T-helper 1 cell treated with Interleukin-12 subunit alpha and Interleukin-12 subunit beta and Interleukin-4 antibody, amounts not matched to agents 30 μg/mL and 1 μg/mL, for 36 hours (primary cell): ENCODE results near the gene RS1.

Source experiments
- H3K27ac Mint-ChIP-seq: one replicate; pipeline ENCODE4 v1.8.0; 2021; ENCODE audit warnings: mild to moderate bottlenecking, mixed read lengths
- H3K27me3 Mint-ChIP-seq: one replicate; pipeline ENCODE4 v1.8.0; 2021; ENCODE audit warnings: low read depth, mixed read lengths
- H3K36me3 Mint-ChIP-seq: one replicate; pipeline ENCODE4 v1.8.0; 2021; ENCODE audit warnings: low read depth, mixed read lengths
- H3K4me1 Mint-ChIP-seq: one replicate; pipeline ENCODE4 v1.8.0; 2021; ENCODE audit warnings: low read depth, mixed read lengths
- H3K4me3 Mint-ChIP-seq: one replicate; pipeline ENCODE4 v1.8.0; 2021; ENCODE audit warnings: mild to moderate bottlenecking, moderate library complexity, mixed read lengths
- H3K9me3 Mint-ChIP-seq: one replicate; pipeline ENCODE4 v1.8.0; 2021; ENCODE audit warnings: mixed read lengths

The RS1 gene

DNA sequence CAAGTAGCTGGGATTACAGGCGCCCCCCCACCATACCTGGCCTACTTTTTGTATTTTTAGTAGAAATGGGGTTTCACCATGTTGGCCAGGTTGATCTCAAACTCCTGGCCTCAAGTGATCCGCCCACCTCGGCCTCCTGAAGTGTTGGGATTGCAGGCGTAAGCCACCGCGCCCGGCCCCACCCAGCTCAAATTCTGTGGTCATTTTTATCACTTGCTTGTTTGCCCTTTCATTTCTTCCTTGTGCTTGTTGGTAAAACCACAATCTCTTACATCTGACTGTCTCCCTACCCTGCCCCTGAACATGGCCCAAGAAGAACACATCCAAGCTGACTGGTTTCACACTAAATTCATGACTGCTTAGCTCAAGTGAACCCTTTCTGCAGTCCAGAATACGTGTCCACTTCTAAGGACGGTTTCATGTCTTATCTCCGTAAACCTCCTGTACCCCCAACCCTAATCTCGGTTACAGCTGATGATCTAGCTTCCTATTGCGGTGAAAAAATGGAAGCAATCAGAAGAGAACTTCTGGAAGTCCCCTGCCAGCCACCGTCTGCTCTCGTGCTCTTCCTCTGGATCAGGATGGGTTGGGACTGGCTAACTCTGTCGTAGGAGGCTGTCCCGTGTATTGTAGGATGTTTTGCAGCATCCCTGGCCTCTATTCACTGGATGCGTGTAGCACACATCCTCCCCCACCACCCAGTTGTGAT, 5.4 kb upstream of the RS1 start:
- H3K4me3 Mint-ChIP-seq = no peak overlapping the region

GRCh38 chrX:18676470-18676869, 4.6 kb upstream of the RS1 start:
- Mint-ChIP-seq H3K9me3 (no peaks in the 10 kb centered on the region), H3K27ac (no peak overlapping the region)

More for the DNA sequence above, 5.4 kb upstream of the RS1 start:
- Mint-ChIP-seq H3K4me1 (peaks cover 2% of the 10 kb centered on the region), H3K36me3 (no peaks in the 10 kb centered on the region), H3K27ac (no peak overlapping the region), H3K27me3 (no peaks in the 10 kb centered on the region), H3K9me3 (no peaks in the 10 kb centered on the region)

DNA sequence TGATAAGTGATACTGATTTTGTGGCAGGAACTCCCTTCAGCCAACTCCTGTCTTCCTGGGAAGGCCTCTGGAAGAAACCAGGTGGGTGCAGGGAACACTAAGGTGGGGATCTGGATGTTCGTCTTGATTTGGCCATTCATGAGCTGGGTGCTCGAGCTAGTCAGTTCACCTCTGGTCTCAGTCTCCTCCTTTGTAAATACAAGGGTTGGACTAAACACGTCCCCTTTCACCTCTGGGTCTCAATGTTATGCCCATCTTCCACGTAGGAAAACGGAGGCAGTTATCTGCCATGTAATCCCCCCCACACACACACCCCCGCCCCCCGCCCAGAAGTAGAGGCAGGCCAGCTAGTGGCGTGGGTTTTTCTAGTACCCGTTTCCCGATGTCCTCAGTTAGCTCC, 4.1 kb upstream of the RS1 start:
- Mint-ChIP-seq H3K36me3 (no peaks in the 10 kb centered on the region), H3K27ac (peak overlapping the region; percentile 20), H3K9me3 (no peaks in the 10 kb centered on the region), H3K4me3 (peak overlapping the region; percentile 28), H3K4me1 (peaks cover 2% of the 10 kb centered on the region), H3K27me3 (no peaks in the 10 kb centered on the region)

More at GRCh38 chrX:18676470-18676869, 4.6 kb upstream of the RS1 start:
- Mint-ChIP-seq H3K4me3 (no peak overlapping the region), H3K36me3 (no peaks in the 10 kb centered on the region), H3K4me1 (peaks cover 2% of the 10 kb centered on the region), H3K27me3 (no peaks in the 10 kb centered on the region)

- Mint-ChIP-seq H3K27me3 (no peaks in the 10 kb centered on the region), H3K27ac (peak overlapping the region; percentile 76), H3K4me1 (peaks cover 2% of the 10 kb centered on the region), H3K4me3 (peak overlapping the region; percentile 69), H3K9me3 (no peaks in the 10 kb centered on the region), H3K36me3 (no peaks in the 10 kb centered on the region)
These were observed 3.2 kb upstream of the RS1 start for GRCh38 chrX:18674788-18675735.

DNA sequence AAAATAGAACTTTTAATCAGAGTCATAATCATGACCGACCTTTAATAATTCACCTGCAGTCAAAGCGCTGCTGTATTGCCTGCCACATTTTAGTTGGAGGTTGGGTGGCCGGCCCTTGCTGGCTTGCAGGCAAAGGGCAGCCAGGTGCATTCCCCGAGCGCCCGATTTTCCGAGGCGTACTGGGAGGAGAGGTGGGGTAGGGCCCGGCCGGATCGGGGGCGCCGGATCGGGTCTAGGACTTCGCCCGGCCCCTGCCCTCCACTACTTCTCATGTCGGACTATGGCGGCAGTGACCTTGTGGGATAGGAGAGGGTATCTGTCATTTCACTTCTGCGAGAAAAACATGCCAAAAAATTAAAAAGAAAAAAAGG, 2.5 kb upstream of the RS1 start:
- Mint-ChIP-seq H3K4me3 (peak overlapping the region; percentile 69), H3K36me3 (no peaks in the 10 kb centered on the region), H3K27ac (peak overlapping the region; percentile 76), H3K4me1 (peaks cover 2% of the 10 kb centered on the region), H3K9me3 (no peaks in the 10 kb centered on the region), H3K27me3 (no peaks in the 10 kb centered on the region)

DNA sequence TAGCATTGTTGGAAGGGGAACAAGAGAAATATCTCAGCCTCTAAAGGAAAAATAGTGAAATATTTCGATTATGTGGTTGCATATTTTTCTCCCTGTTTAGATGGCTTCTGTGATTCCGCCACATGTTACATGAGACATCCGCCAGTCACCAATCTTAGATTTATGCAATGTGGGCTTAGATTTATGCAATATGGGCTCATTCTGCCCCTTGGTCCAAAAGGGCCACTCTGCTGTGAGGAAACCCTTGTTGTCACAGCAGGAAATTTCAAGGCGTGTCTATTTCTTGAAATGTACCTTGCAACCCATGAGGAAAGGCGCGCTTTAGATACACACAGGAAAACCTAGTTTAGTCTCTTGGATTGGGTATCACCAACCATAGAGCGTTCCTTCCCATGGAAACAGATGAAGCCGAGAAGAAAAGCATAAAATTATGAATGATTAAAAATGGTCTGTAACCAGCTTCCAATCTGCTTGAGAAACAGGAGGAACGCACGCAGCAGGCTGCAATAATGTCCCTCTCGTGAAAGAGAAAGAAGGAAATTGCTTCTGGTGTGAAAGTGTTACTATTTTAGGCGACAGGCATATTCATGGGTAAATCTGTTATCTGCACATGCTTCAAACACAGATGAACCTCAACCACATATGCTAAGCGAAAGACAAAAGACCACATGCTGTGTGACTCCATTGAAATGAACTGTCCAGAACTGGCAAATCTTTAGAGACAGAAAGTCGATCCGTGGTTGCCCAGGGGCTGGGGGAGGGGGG, 3.7 kb downstream of the RS1 start:
- Mint-ChIP-seq H3K27ac (no peak overlapping the region), H3K4me1 (peaks cover 5% of the 10 kb centered on the region), H3K9me3 (no peaks in the 10 kb centered on the region), H3K27me3 (no peaks in the 10 kb centered on the region), H3K36me3 (no peaks in the 10 kb centered on the region), H3K4me3 (no peak overlapping the region)

DNA sequence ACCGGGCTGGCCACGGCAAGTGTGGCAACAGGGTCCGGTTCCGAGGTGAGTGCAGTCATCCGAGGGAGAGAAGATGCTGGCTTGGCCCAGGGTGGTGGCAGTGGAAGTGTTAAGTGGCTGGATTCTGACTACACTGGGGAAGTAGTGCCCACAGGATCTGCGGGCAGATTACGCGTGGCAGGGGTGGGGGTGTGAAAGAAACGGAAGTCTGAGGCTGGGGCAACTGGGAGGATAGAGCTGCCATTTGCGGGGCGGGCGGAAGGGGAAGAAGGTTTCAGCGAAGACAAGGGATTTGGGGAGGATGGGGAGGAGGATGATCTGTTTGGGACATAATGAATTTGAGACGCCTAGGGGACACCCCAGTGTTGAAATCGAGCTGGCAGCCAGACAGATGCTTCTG, 5.3 kb downstream of the RS1 start:
- Mint-ChIP-seq H3K27me3 (no peaks in the 10 kb centered on the region), H3K9me3 (no peaks in the 10 kb centered on the region), H3K36me3 (no peaks in the 10 kb centered on the region), H3K27ac (no peak overlapping the region), H3K4me3 (no peak overlapping the region), H3K4me1 (peaks cover 5% of the 10 kb centered on the region)

DNA sequence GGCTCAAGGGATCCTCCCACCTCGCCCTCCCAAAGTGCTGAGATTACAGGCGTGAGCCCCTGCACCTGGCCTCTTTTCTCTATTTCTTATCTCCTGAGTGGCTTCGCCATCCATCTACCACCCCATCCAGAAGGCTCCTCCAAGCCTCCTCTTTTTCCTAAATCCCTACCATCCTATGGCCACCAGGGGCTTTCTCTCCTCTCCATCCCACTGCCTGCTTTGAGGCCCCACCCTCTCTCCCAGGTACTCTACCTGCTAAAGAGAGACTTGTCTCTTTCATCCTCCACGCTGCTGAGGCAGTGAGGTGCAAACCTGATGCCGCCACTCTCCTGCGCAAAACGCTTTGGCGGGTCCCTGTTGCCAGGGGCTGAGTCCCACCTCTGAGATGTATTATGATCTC, 7.0 kb downstream of the RS1 start:
- Mint-ChIP-seq H3K27ac (no peak overlapping the region), H3K4me3 (no peak overlapping the region), H3K4me1 (peaks cover 5% of the 10 kb centered on the region), H3K36me3 (no peaks in the 10 kb centered on the region), H3K9me3 (no peaks in the 10 kb centered on the region), H3K27me3 (no peaks in the 10 kb centered on the region)

GRCh38 chrX:18661273-18661672, 10.6 kb downstream of the RS1 start:
- Mint-ChIP-seq H3K27ac (no peak overlapping the region), H3K36me3 (no peaks in the 10 kb centered on the region), H3K9me3 (no peaks in the 10 kb centered on the region), H3K27me3 (no peaks in the 10 kb centered on the region), H3K4me3 (no peak overlapping the region), H3K4me1 (no peaks in the 10 kb centered on the region)

GRCh38 chrX:18654875-18655836, 16.8 kb downstream of the RS1 start:
- Mint-ChIP-seq H3K4me1 (no peaks in the 10 kb centered on the region), H3K27me3 (no peaks in the 10 kb centered on the region), H3K27ac (no peak overlapping the region)

GRCh38 chrX:18652636-18653035, 19.3 kb downstream of the RS1 start:
- no peaks in the 10 kb centered on the region for H3K36me3 Mint-ChIP-seq

More at GRCh38 chrX:18654875-18655836, 16.8 kb downstream of the RS1 start:
- Mint-ChIP-seq H3K4me3 (no peak overlapping the region), H3K36me3 (no peaks in the 10 kb centered on the region), H3K9me3 (no peaks in the 10 kb centered on the region)

DNA sequence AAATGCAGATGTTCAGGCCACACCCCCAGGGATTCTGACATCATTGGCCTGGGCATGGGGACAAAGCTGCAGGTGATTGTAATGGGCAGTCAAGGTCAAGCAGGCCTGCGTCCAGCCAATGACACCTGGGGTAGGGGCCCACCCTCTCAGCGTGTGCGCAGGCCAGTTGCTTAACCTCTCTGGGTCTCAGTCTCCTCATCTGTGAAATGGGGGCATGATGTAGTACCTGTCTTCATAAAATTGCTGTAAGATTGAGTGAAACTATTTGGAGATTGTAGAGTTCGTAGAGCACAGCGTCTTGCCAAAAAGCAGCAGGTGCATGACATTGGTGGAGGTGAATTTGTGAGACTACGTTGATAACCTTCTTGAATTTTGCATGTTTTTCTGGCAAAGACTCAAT, 21.2 kb downstream of the RS1 start:
- Mint-ChIP-seq H3K27ac (no peak overlapping the region), H3K36me3 (no peaks in the 10 kb centered on the region), H3K27me3 (no peaks in the 10 kb centered on the region), H3K9me3 (no peaks in the 10 kb centered on the region), H3K4me1 (no peaks in the 10 kb centered on the region), H3K4me3 (no peak overlapping the region)

More at GRCh38 chrX:18652636-18653035, 19.3 kb downstream of the RS1 start:
- H3K4me1 Mint-ChIP-seq = no peaks in the 10 kb centered on the region
- no peaks in the 10 kb centered on the region for H3K9me3 Mint-ChIP-seq
- H3K27ac Mint-ChIP-seq = no peak overlapping the region
- H3K27me3 Mint-ChIP-seq = no peaks in the 10 kb centered on the region
- no peak overlapping the region for H3K4me3 Mint-ChIP-seq

- Mint-ChIP-seq H3K27ac (no peak overlapping the region), H3K36me3 (no peaks in the 10 kb centered on the region), H3K4me1 (no peaks in the 10 kb centered on the region)
These were observed 22.4 kb downstream of the RS1 start for GRCh38 chrX:18649498-18649951.

More at GRCh38 chrX:18649498-18649951, 22.4 kb downstream of the RS1 start:
- Mint-ChIP-seq H3K27me3 (no peaks in the 10 kb centered on the region), H3K9me3 (no peaks in the 10 kb centered on the region), H3K4me3 (no peak overlapping the region)
